NCI-H748 (cell line): ENCODE results near the gene DSC1.
"Not testable (repeated sequence)": the region's sequence is repeated elsewhere in the genome, so short reads cannot be mapped to it uniquely, and the experiment has no call there.

Source experiments
- DNase-seq: peaks from one replicate; lab custom pipeline; 2025; ENCODE audit not compliant: unreplicated experiment; lab: John Stamatoyannopoulos, UW

Gene DSC1

GRCh38 chr18:31171144-31171839 lies 8.6 kb upstream of the DSC1 start:
- no peak for DNase-seq

GRCh38 chr18:31170335-31170734 lies 7.7 kb upstream of the DSC1 start:
- DNase-seq = no peak

- DNase-seq = no peak
Observed at GRCh38 chr18:31162419-31162793, 250 bp downstream of the DSC1 start.

GRCh38 chr18:31161757-31162418 lies 768 bp downstream of the DSC1 start:
- DNase-seq = no peak

- DNase-seq = no peak
Observed at GRCh38 chr18:31156821-31157763, 5.6 kb downstream of the DSC1 start.

GRCh38 chr18:31155498-31155897 lies 7.2 kb downstream of the DSC1 start:
- no peak for DNase-seq

- no peak for DNase-seq
Observed at GRCh38 chr18:31154181-31154580, 8.5 kb downstream of the DSC1 start.

- DNase-seq = no peak
Observed at GRCh38 chr18:31149351-31149750, 13.3 kb downstream of the DSC1 start.

GRCh38 chr18:31148600-31148999 lies 14.1 kb downstream of the DSC1 start:
- no peak for DNase-seq

GRCh38 chr18:31146809-31147208 lies 15.8 kb downstream of the DSC1 start:
- no peak for DNase-seq

GRCh38 chr18:31143025-31143424 lies 19.6 kb downstream of the DSC1 start:
- no peak for DNase-seq

- no peak for DNase-seq
Observed at GRCh38 chr18:31138709-31139108, 23.9 kb downstream of the DSC1 start.

- no peak for DNase-seq
Observed at GRCh38 chr18:31134988-31135529, 27.6 kb downstream of the DSC1 start.

GRCh38 chr18:31129398-31130115 lies 33.1 kb downstream of the DSC1 start:
- no peak for DNase-seq

- DNase-seq = no peak
Observed at GRCh38 chr18:31125878-31126277, 36.8 kb downstream of the DSC1 start.

- DNase-seq = not testable (repeated sequence)
Observed at GRCh38 chr18:31123125-31123524, 39.5 kb downstream of the DSC1 start.

GRCh38 chr18:31120594-31120993 lies 42.1 kb downstream of the DSC1 start:
- no peak for DNase-seq

GRCh38 chr18:31116853-31117595 lies 45.6 kb downstream of the DSC1 start:
- DNase-seq = no peak

- DNase-seq = no peak
Observed at GRCh38 chr18:31112804-31113203, 49.9 kb downstream of the DSC1 start.

- DNase-seq = no peak
Observed at GRCh38 chr18:31105733-31106132, 56.9 kb downstream of the DSC1 start.
